Pericardium fibroblast (primary cell): ENCODE measurements around the gene DPYSL4. TPM values are rescaled to one million over a fixed set of nuclear protein-coding genes. Genes with fewer than 3 reads are reported as not detected.

ENCODE experiments used
- total RNA-seq: library from RNA; depleted of rRNA; stranded (reverse); fragments of >200 nt; gene quantifications from 2 replicates; pipeline ENCODE4 v1.2.3, GENCODE V29; 2015

DPYSL4 gene
- total RNA-seq: 12.7 and 21.8 TPM in 2 replicates

GRCh38 chr10:132186488-132187429 lies at the start of gene DPYSL4:
DPYSL4 (plus strand) TSS chr10:132186948; CDS start chr10:132187064, 116 bp downstream.

Other genes with a start within 250 kb of the DPYSL4 start
- gene BNIP3, start 205.0 kb upstream of the DPYSL4 start, total RNA-seq: 254 and 359 TPM in 2 replicates
- gene JAKMIP3, start 121.0 kb upstream of the DPYSL4 start, total RNA-seq: 0.09 and 0.12 TPM in 2 replicates
- gene STK32C, start 121.0 kb downstream of the DPYSL4 start, total RNA-seq: 4.6 and 8.9 TPM in 2 replicates
- gene LRRC27, start 145.2 kb downstream of the DPYSL4 start, total RNA-seq: 7.2 and 10.0 TPM in 2 replicates
- 3.0 and 8.1 TPM in 2 replicates for gene PWWP2B, start 210.3 kb downstream of the DPYSL4 start, total RNA-seq